GM19452 (cell line): ENCODE measurements around the gene C1orf185.
"Not testable (repeated sequence)": the region's sequence is repeated elsewhere in the genome, so short reads cannot be mapped to it uniquely, and the experiment has no call there.

Experiments
- ATAC-seq: cut with Tn5 transposase; IDR thresholded peaks from one replicate; pipeline ENCODE4 v1.9.1; 2021; ENCODE audit not compliant: unreplicated experiment

C1orf185 gene

GRCh38 chr1:51133045-51133444 lies 31.0 kb downstream of the C1orf185 start:
- no peak for ATAC-seq

GRCh38 chr1:51137696-51138095 lies 35.7 kb downstream of the C1orf185 start:
- ATAC-seq, result not testable (repeated sequence)

GRCh38 chr1:51139474-51139873 lies 37.4 kb downstream of the C1orf185 start:
- no peak for ATAC-seq

GRCh38 chr1:51147394-51147793 lies 45.4 kb downstream of the C1orf185 start:
- ATAC-seq, result no peak

GRCh38 chr1:51154776-51155175 lies 52.7 kb downstream of the C1orf185 start:
- ATAC-seq, result no peak

GRCh38 chr1:51156752-51157151 lies 54.7 kb downstream of the C1orf185 start:
- ATAC-seq, result no peak

GRCh38 chr1:51157395-51157794 lies 55.4 kb downstream of the C1orf185 start:
- no peak for ATAC-seq

GRCh38 chr1:51158263-51158662 lies 56.2 kb downstream of the C1orf185 start:
- no peak for ATAC-seq

- ATAC-seq, result not testable (repeated sequence)
These were observed 60.5 kb downstream of the C1orf185 start for GRCh38 chr1:51162560-51162959.

GRCh38 chr1:51165540-51165939 lies 63.5 kb downstream of the C1orf185 start:
- ATAC-seq, result no peak

GRCh38 chr1:51168266-51168845 lies 66.3 kb downstream of the C1orf185 start:
- ATAC-seq, result no peak

- ATAC-seq, result no peak
These were observed 66.9 kb downstream of the C1orf185 start for GRCh38 chr1:51168936-51169335.

GRCh38 chr1:51170342-51170741 lies 68.3 kb downstream of the C1orf185 start:
- ATAC-seq, result no peak

- ATAC-seq, result no peak
These were observed 70.8 kb downstream of the C1orf185 start for GRCh38 chr1:51172811-51173210.

GRCh38 chr1:51175278-51175677 lies 73.2 kb downstream of the C1orf185 start:
- ATAC-seq, result no peak

GRCh38 chr1:51177988-51178387 lies 76.0 kb downstream of the C1orf185 start:
- not testable (repeated sequence) for ATAC-seq

- no peak for ATAC-seq
These were observed 86.2 kb downstream of the C1orf185 start for GRCh38 chr1:51188230-51188629.

- no peak for ATAC-seq
These were observed 87.5 kb downstream of the C1orf185 start for GRCh38 chr1:51189421-51190073.

GRCh38 chr1:51190961-51191360 lies 88.9 kb downstream of the C1orf185 start:
- ATAC-seq, result no peak

GRCh38 chr1:51192213-51192843 lies 90.3 kb downstream of the C1orf185 start:
- ATAC-seq, result no peak

GRCh38 chr1:51193564-51193963 lies 91.5 kb downstream of the C1orf185 start:
- no peak for ATAC-seq
